SU-DHL-6 (cell line): ENCODE results near the gene PCDHGA10.
"Not testable (repeated sequence)": the region's sequence is repeated elsewhere in the genome, so short reads cannot be mapped to it uniquely, and the experiment has no call there.

Experiments used
- H2AFZ ChIP-seq: fragments of 200-600 bp; sonication (generic); 2 replicates; pipeline ENCODE4 v1.6.1; 2014; ENCODE audit warnings: low read depth, mild to moderate bottlenecking, moderate library complexity, mixed read lengths, antibody characterized with exemption, low read length; ENCODE audit not compliant: severe bottlenecking
- H3F3A ChIP-seq: fragments of 200-600 bp; shearing (Covaris generic); 2 replicates; pipeline ENCODE4 v1.6.0; 2016; ENCODE audit warnings: antibody characterized with exemption, mild to moderate bottlenecking; ENCODE audit not compliant: insufficient read depth
- H3K27ac ChIP-seq: fragments of 200-600 bp; sonication (generic); 2 replicates; pipeline ENCODE4 v1.5.1; 2016; ENCODE audit warnings: low read depth, mild to moderate bottlenecking, low read length, moderate library complexity, mixed read lengths
- H3K27me3 ChIP-seq: fragments of 200-600 bp; sonication (generic), shearing (Covaris generic); 2 replicates; pipeline ENCODE4 v1.6.0; 2014; ENCODE audit warnings: mild to moderate bottlenecking, low read length
- H3K36me3 ChIP-seq: fragments of 200-600 bp; sonication (generic); 2 replicates; pipeline ENCODE4 v1.6.1; 2014; ENCODE audit warnings: mild to moderate bottlenecking, low read length, mixed read lengths
- H3K4me2 ChIP-seq: fragments of 300-600, 200-600 bp; shearing (Covaris generic), sonication (generic); 2 replicates; pipeline ENCODE4 v1.6.0; 2014; ENCODE audit warnings: low read length, low read depth, mild to moderate bottlenecking; ENCODE audit not compliant: poor library complexity, severe bottlenecking
- H3K4me3 ChIP-seq: fragments of 200-600 bp; sonication (generic); 2 replicates; pipeline ENCODE4 v1.5.1; 2014; ENCODE audit warnings: antibody characterized with exemption, low read length, mild to moderate bottlenecking, mixed read lengths; ENCODE audit not compliant: insufficient read depth, poor library complexity, severe bottlenecking
- H3K79me2 ChIP-seq: fragments of 200-600 bp; sonication (generic); 2 replicates; pipeline ENCODE4 v1.6.1; 2014; ENCODE audit warnings: mild to moderate bottlenecking, low read length, moderate library complexity; ENCODE audit not compliant: insufficient read depth
- H3K9ac ChIP-seq: fragments of 200-600 bp; sonication (generic); 2 replicates; pipeline ENCODE4 v1.7.0; 2014; ENCODE audit warnings: mild to moderate bottlenecking, low read length
- H3K9me2 ChIP-seq: fragments of 200-600 bp; sonication (generic); replicated peaks from 2 replicates; pipeline ENCODE4 v1.6.1; 2014; ENCODE audit warnings: low read length; ENCODE audit not compliant: insufficient read depth
- H3K9me3 ChIP-seq: fragments of 200-600 bp; sonication (generic); 2 replicates; pipeline ENCODE4 v1.6.1; 2014; ENCODE audit warnings: low read length, mixed read lengths; ENCODE audit not compliant: insufficient read depth
- H4K20me1 ChIP-seq: fragments of 200-600 bp; sonication (generic); 2 replicates; pipeline ENCODE4 v1.6.1; 2014; ENCODE audit warnings: low read depth, mild to moderate bottlenecking, antibody characterized with exemption, low read length, moderate library complexity, mixed read lengths
- EZH2phosphoT487 ChIP-seq: fragments of 200-600 bp; sonication (generic), shearing (Covaris generic); conservative IDR thresholded peaks from 2 replicates; pipeline ENCODE4 v1.6.1; 2018; ENCODE audit warnings: mild to moderate bottlenecking, antibody characterized with exemption, low read length, moderate library complexity, mixed read lengths
- TF ChIP-seq, protein P1 (sequence below): fragments of 200-600 bp; sonication (generic); IDR thresholded peaks from one replicate; pipeline ENCODE4 v1.5.1; 2017; ENCODE audit warnings: antibody characterized with exemption, mild to moderate bottlenecking, low read length, moderate library complexity; ENCODE audit not compliant: insufficient read depth, poor library complexity, severe bottlenecking

Gene PCDHGA10

DNA sequence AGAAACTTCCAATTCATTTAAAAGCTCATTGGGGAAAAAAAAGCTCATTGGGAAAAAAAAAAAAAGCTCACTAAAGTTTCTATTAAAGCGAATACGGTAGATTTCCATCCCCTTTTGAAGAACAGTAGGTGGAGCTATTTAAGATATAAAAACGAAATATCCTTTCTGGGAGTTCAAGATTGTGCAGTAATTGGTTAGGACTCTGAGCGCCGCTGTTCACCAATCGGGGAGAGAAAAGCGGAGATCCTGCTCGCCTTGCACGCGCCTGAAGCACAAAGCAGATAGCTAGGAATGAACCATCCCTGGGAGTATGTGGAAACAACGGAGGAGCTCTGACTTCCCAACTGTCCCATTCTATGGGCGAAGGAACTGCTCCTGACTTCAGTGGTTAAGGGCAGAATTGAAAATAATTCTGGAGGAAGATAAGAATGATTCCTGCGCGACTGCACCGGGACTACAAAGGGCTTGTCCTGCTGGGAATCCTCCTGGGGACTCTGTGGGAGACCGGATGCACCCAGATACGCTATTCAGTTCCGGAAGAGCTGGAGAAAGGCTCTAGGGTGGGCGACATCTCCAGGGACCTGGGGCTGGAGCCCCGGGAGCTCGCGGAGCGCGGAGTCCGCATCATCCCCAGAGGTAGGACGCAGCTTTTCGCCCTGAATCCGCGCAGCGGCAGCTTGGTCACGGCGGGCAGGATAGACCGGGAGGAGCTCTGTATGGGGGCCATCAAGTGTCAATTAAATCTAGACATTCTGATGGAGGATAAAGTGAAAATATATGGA is 17.7 kb downstream of the PCDHGA10 start, which contains the start of gene PCDHGA12:
TSS of gene PCDHGA12 (plus strand) at position 176 of the 782 bp plus-strand sequence. CDS start at position 429, 253 bp downstream.
- TF ChIP-seq, protein P1, sequence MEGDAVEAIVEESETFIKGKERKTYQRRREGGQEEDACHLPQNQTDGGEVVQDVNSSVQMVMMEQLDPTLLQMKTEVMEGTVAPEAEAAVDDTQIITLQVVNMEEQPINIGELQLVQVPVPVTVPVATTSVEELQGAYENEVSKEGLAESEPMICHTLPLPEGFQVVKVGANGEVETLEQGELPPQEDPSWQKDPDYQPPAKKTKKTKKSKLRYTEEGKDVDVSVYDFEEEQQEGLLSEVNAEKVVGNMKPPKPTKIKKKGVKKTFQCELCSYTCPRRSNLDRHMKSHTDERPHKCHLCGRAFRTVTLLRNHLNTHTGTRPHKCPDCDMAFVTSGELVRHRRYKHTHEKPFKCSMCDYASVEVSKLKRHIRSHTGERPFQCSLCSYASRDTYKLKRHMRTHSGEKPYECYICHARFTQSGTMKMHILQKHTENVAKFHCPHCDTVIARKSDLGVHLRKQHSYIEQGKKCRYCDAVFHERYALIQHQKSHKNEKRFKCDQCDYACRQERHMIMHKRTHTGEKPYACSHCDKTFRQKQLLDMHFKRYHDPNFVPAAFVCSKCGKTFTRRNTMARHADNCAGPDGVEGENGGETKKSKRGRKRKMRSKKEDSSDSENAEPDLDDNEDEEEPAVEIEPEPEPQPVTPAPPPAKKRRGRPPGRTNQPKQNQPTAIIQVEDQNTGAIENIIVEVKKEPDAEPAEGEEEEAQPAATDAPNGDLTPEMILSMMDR = no peak
- TF ChIP-seq EZH2phosphoT487 = no peak
- Histone ChIP-seq H3K9me3 (peaks cover 11% of the 10 kb centered on the region; the same call in 1 of the 2 replicates), H3K27me3 (no peaks in the 10 kb centered on the region), H4K20me1 (no peaks in the 10 kb centered on the region), H3K36me3 (no peaks in the 10 kb centered on the region; the same call in 1 of the 2 replicates), H3F3A (no peaks in the 10 kb centered on the region), H3K9ac (no peak within 1 kb of the TSS), H3K27ac (no peak within 1 kb of the TSS), H3K9me2 (no peaks in the 10 kb centered on the region), H3K4me3 (no peak within 1 kb of the TSS), H3K79me2 (no peaks in the 10 kb centered on the region), H3K4me2 (no peak within 1 kb of the TSS), H2AFZ (no peak within 1 kb of the TSS)

DNA sequence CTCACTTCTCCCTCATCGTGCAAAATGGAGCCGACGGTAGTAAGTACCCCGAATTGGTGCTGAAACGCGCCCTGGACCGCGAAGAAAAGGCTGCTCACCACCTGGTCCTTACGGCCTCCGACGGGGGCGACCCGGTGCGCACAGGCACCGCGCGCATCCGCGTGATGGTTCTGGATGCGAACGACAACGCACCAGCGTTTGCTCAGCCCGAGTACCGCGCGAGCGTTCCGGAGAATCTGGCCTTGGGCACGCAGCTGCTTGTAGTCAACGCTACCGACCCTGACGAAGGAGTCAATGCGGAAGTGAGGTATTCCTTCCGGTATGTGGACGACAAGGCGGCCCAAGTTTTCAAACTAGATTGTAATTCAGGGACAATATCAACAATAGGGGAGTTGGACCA is 18.5 kb downstream of the PCDHGA10 start:
- Histone ChIP-seq H3F3A (no peaks in the 10 kb centered on the region), H3K79me2 (no peaks in the 10 kb centered on the region), H3K9me2 (no peaks in the 10 kb centered on the region), H4K20me1 (no peaks in the 10 kb centered on the region), H3K4me2 (no peak overlapping the region), H3K9me3 (peaks cover 11% of the 10 kb centered on the region; the same call in 1 of the 2 replicates), H3K4me3 (no peak overlapping the region), H3K27me3 (no peaks in the 10 kb centered on the region), H2AFZ (no peak overlapping the region), H3K9ac (no peak overlapping the region), H3K36me3 (no peaks in the 10 kb centered on the region; the same call in 1 of the 2 replicates), H3K27ac (no peak overlapping the region)
- no peak for TF ChIP-seq EZH2phosphoT487
- TF ChIP-seq, protein P1 = no peak

DNA sequence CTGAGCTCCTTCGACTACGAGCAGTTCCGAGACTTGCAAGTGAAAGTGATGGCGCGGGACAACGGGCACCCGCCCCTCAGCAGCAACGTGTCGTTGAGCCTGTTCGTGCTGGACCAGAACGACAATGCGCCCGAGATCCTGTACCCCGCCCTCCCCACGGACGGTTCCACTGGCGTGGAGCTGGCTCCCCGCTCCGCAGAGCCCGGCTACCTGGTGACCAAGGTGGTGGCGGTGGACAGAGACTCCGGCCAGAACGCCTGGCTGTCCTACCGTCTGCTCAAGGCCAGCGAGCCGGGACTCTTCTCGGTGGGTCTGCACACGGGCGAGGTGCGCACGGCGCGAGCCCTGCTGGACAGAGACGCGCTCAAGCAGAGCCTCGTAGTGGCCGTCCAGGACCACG is 19.5 kb downstream of the PCDHGA10 start:
- not testable (repeated sequence) for H3K79me2 ChIP-seq, H4K20me1 ChIP-seq, H3K27ac ChIP-seq, H3K4me2 ChIP-seq, H3K9me3 ChIP-seq, H3K9ac ChIP-seq, H3F3A ChIP-seq, H2AFZ ChIP-seq, H3K27me3 ChIP-seq, H3K36me3 ChIP-seq, H3K9me2 ChIP-seq, H3K4me3 ChIP-seq

DNA sequence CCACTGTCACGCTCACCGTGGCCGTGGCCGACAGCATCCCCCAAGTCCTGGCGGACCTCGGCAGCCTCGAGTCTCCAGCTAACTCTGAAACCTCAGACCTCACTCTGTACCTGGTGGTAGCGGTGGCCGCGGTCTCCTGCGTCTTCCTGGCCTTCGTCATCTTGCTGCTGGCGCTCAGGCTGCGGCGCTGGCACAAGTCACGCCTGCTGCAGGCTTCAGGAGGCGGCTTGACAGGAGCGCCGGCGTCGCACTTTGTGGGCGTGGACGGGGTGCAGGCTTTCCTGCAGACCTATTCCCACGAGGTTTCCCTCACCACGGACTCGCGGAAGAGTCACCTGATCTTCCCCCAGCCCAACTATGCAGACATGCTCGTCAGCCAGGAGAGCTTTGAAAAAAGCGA is 19.9 kb downstream of the PCDHGA10 start:
- not testable (repeated sequence) for H3K9me3 ChIP-seq, H3K27me3 ChIP-seq, H3F3A ChIP-seq, H3K36me3 ChIP-seq, H3K4me3 ChIP-seq, H4K20me1 ChIP-seq, H3K9ac ChIP-seq, H2AFZ ChIP-seq, H3K4me2 ChIP-seq, H3K27ac ChIP-seq, H3K9me2 ChIP-seq, H3K79me2 ChIP-seq
